Keratinocyte (primary cell): Measurements from ENCODE around the gene KIF13A. TPM values are rescaled to one million over a fixed set of nuclear protein-coding genes. Genes with fewer than 3 reads are reported as not detected.

Source experiments
- DNase-seq: peaks from one replicate; pipeline ENCODE4 v3.0.0-alpha.2; 2011; ENCODE audit warnings: low read depth, missing footprints, low spot score
- FAIRE-seq: peaks from 2 replicates; lab custom pipeline; 2011; peaks lifted over from hg19 to GRCh38; lab: Jason Lieb, UNC
- H2AFZ ChIP-seq: 2 replicates; pipeline ENCODE4 v1.6.0; 2012; ENCODE audit warnings: low read length, control low read depth, inconsistent platforms; ENCODE audit not compliant: control insufficient read depth
- H3K27ac ChIP-seq: 2 replicates; pipeline ENCODE4 v1.5.1; 2011; ENCODE audit warnings: low read length; ENCODE audit not compliant: control insufficient read depth, insufficient read depth
- H3K27me3 ChIP-seq: 3 replicates; pipeline ENCODE4 v1.6.0; 2011; ENCODE audit warnings: low read length; ENCODE audit not compliant: control insufficient read depth, insufficient read depth; ENCODE audit errors: extremely low read depth
- H3K36me3 ChIP-seq, 2 experiments: 2 replicates in 1 of 2; 3 replicates in 1 of 2; pipeline ENCODE4 v1.5.1; 2011; ENCODE audit warnings: low read length in 2 of 2, mild to moderate bottlenecking in 1 of 2; ENCODE audit not compliant: control insufficient read depth in 2 of 2, insufficient read depth in 2 of 2; ENCODE audit errors: extremely low read depth in 1 of 2
- H3K4me1 ChIP-seq: 3 replicates; pipeline ENCODE4 v1.5.1; 2011; ENCODE audit warnings: low read length; ENCODE audit not compliant: control insufficient read depth, insufficient read depth; ENCODE audit errors: extremely low read depth
- H3K4me2 ChIP-seq: 3 replicates; pipeline ENCODE4 v1.6.0; 2011; ENCODE audit warnings: low read depth, low read length; ENCODE audit not compliant: control insufficient read depth, insufficient read depth; ENCODE audit errors: extremely low read depth
- H3K4me3 ChIP-seq, 3 experiments: fragments of 200-600 bp in 1 of 3; sonication (generic) in 1 of 3; 2 replicates in 2 of 3; 3 replicates in 1 of 3; pipeline ENCODE4 v1.5.1; 2011 to 2016; ENCODE audit warnings: low read length in 3 of 3, mild to moderate bottlenecking in 3 of 3, control low read depth in 2 of 3, inconsistent platforms in 1 of 3, low read depth in 1 of 3, mixed read lengths in 1 of 3, mixed run types in 1 of 3, moderate library complexity in 1 of 3; ENCODE audit not compliant: control insufficient read depth in 2 of 3, insufficient read depth in 2 of 3; ENCODE audit errors: extremely low read depth in 1 of 3
- H3K79me2 ChIP-seq: 2 replicates; pipeline ENCODE4 v1.6.0; 2012; ENCODE audit warnings: low read length; ENCODE audit not compliant: control insufficient read depth, insufficient read depth
- H3K9ac ChIP-seq: 3 replicates; pipeline ENCODE4 v1.6.0; 2011; ENCODE audit warnings: low read length; ENCODE audit not compliant: control insufficient read depth, insufficient read depth; ENCODE audit errors: extremely low read depth
- H3K9me1 ChIP-seq: 3 replicates; pipeline ENCODE4 v1.6.0; 2011; ENCODE audit warnings: low read length; ENCODE audit not compliant: control insufficient read depth, insufficient read depth; ENCODE audit errors: extremely low read depth
- H3K9me3 ChIP-seq: 2 replicates; pipeline ENCODE4 v1.5.1; 2012; ENCODE audit warnings: low read depth, low read length; ENCODE audit not compliant: control insufficient read depth
- H4K20me1 ChIP-seq: 3 replicates; pipeline ENCODE4 v1.6.0; 2011; ENCODE audit warnings: low read length; ENCODE audit not compliant: control insufficient read depth, insufficient read depth; ENCODE audit errors: extremely low read depth
- EZH2 ChIP-seq: IDR thresholded peaks from one replicate; pipeline ENCODE4 v1.6.1; 2012; ENCODE audit warnings: inconsistent platforms, mild to moderate bottlenecking, low read length, moderate library complexity
- dilution Hi-C: fragments of 300-500 bp; cut with MboI; formaldehyde crosslinking; loops from one replicate; pipeline ENCODE4 v1.7.0; 2020; ENCODE audit warnings: low sequenced_read_pairs; ENCODE audit not compliant: extremely low pct_ligation_motif_present
- polyA plus RNA-seq, 5 experiments: library from polyadenylated mRNA; depleted of rRNA in 3 of 5; stranded (reverse) in 3 of 5; stranded (forward) in 1 of 5; unstranded in 1 of 5; fragments of >200 nt; gene quantifications; 1 replicate in 1 of 5; 2 replicates in 3 of 5; 3 replicates in 1 of 5; pipeline versions ENCODE4 v1.2.1 to v1.2.3, GENCODE V29; 2011 to 2012; ENCODE audit warnings: missing spikeins in 2 of 5, low read depth in 1 of 5, low replicate concordance in 1 of 5
- TF ChIP-seq, protein P1 (sequence below), 3 experiments: IDR thresholded peaks in 1 of 3; conservative IDR thresholded peaks in 1 of 3; optimal IDR thresholded peaks in 1 of 3; 2 replicates in 2 of 3; 3 replicates in 1 of 3; pipeline versions ENCODE3 to v1.5.1; 2011; ENCODE audit warnings: low read length in 3 of 3, mild to moderate bottlenecking in 3 of 3, moderate library complexity in 2 of 3, control low read depth in 1 of 3, inconsistent platforms in 1 of 3; ENCODE audit not compliant: insufficient read depth in 2 of 3; ENCODE audit errors: extremely low read depth in 1 of 3

KIF13A gene
- polyA plus RNA-seq, 1 donor (not counting 4 experiments of a cell fraction or from before 2014, with no cell fraction given) = 96.2 TPM

DNA sequence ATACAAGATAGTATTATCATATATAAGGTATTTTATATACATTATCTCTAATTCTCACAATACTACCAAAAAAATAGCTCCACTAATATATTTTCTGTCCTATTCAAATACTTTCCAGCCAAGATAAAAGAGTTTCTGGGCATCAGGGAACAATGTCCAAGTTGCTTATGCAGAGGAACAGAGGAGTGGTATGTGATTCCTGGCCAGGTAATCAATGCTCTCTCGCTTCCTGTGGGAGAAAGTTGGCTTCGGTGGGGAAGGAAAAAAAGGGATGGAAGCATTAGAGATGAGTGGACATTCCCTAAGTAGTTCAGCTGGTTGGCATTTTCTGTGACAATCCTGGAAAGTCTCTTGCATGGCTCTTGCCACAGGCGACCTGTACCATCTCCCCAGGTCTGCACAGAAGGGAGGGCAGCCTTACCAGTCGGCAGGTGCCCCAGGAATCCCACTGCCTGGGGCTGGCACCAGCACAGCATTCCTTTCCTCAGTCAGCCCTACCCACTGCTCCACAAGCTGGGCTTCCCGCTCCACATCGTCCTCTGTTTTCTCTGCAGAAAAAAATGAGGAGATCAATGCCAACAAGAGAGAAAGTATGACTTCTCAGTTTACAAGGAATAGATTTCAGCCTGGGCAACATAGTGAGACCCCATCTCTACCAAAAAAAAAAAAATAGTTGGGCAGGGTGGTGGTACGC lies 202.2 kb downstream of the KIF13A start:
- FAIRE-seq = no peak
- no peak overlapping the region for H3K27ac ChIP-seq

GRCh38 chr6:17780061-17780460 lies 207.4 kb downstream of the KIF13A start:
- H3K27ac ChIP-seq = no peak overlapping the region
- FAIRE-seq = no peak

More for the DNA sequence above, 202.2 kb downstream of the KIF13A start:
- no peak overlapping the region for H3K4me2 ChIP-seq
- TF ChIP-seq, protein P1, sequence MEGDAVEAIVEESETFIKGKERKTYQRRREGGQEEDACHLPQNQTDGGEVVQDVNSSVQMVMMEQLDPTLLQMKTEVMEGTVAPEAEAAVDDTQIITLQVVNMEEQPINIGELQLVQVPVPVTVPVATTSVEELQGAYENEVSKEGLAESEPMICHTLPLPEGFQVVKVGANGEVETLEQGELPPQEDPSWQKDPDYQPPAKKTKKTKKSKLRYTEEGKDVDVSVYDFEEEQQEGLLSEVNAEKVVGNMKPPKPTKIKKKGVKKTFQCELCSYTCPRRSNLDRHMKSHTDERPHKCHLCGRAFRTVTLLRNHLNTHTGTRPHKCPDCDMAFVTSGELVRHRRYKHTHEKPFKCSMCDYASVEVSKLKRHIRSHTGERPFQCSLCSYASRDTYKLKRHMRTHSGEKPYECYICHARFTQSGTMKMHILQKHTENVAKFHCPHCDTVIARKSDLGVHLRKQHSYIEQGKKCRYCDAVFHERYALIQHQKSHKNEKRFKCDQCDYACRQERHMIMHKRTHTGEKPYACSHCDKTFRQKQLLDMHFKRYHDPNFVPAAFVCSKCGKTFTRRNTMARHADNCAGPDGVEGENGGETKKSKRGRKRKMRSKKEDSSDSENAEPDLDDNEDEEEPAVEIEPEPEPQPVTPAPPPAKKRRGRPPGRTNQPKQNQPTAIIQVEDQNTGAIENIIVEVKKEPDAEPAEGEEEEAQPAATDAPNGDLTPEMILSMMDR (optimal IDR thresholded peaks at IDR 0.05 in 1 of 3, IDR thresholded peaks at IDR 0.05 in 1 of 3, conservative IDR thresholded peaks at IDR 0.05 in 1 of 3; ENCODE audit: extremely low read depth in 1 of 3, insufficient read depth in 2 of 3, low read length in 3 of 3) = no peak
- no peak for TF ChIP-seq EZH2
- no peaks in the 10 kb centered on the region for H4K20me1 ChIP-seq
- DNase-seq = no peak
- H3K4me3 ChIP-seq = no peak overlapping the region
- no peak overlapping the region for H3K9ac ChIP-seq
- peaks cover 52 to 67% of the 10 kb centered on the region in 2 experiments for H3K36me3 ChIP-seq
- no peaks in the 10 kb centered on the region for H3K4me1 ChIP-seq
- H3K79me2 ChIP-seq = no peaks in the 10 kb centered on the region
- H2AFZ ChIP-seq = no peak overlapping the region
- H3K27me3 ChIP-seq = no peaks in the 10 kb centered on the region
- H3K9me3 ChIP-seq = no peaks in the 10 kb centered on the region
- H3K9me1 ChIP-seq = no peaks in the 10 kb centered on the region
- dilution Hi-C loops = no loop called here

More at GRCh38 chr6:17780061-17780460, 207.4 kb downstream of the KIF13A start:
- no peaks in the 10 kb centered on the region for H3K9me3 ChIP-seq
- H3K4me1 ChIP-seq = no peaks in the 10 kb centered on the region
- dilution Hi-C loops = no loop called here
- no peak overlapping the region for H3K4me3 ChIP-seq
- no peak for DNase-seq
- H3K79me2 ChIP-seq = no peaks in the 10 kb centered on the region
- no peaks in the 10 kb centered on the region for H3K9me1 ChIP-seq
- no peaks in the 10 kb centered on the region for H4K20me1 ChIP-seq
- H3K4me2 ChIP-seq = no peak overlapping the region
- TF ChIP-seq EZH2 = no peak
- TF ChIP-seq, protein P1 (optimal IDR thresholded peaks at IDR 0.05 in 1 of 3, IDR thresholded peaks at IDR 0.05 in 1 of 3, conservative IDR thresholded peaks at IDR 0.05 in 1 of 3; ENCODE audit: extremely low read depth in 1 of 3, insufficient read depth in 2 of 3, low read length in 3 of 3) = no peak
- no peak overlapping the region for H3K9ac ChIP-seq
- peaks cover 44 to 47% of the 10 kb centered on the region in 2 experiments for H3K36me3 ChIP-seq
- no peak overlapping the region for H2AFZ ChIP-seq
- no peaks in the 10 kb centered on the region for H3K27me3 ChIP-seq
